ENCODE measurements around the gene LILRA1.

GRCh38 chr19:54577334-54577733 lies 16.1 kb upstream of the LILRA1 start:
- no peak for TF ChIP-seq CTCF (conservative IDR thresholded peaks at IDR 0.05; ENCODE audit: low read depth, low read length)
- no peak for TF ChIP-seq EZH2 (IDR thresholded peaks at IDR 0.05; ENCODE audit: borderline replicate concordance, low read depth, low read length, poor library complexity, severe bottlenecking)
